OCI-LY3 (cell line): ENCODE measurements around the gene KCTD13.

Experiments
- H2AFZ ChIP-seq: fragments of 200-600, 300-600 bp; shearing (Covaris generic); 2 replicates; pipeline ENCODE4 v1.6.0; 2014; ENCODE audit warnings: antibody characterized with exemption, low read depth, low read length
- H3K27ac ChIP-seq: fragments of 200-600, 300-600 bp; sonication (generic); 2 replicates; pipeline ENCODE4 v1.5.1; 2014; ENCODE audit warnings: mild to moderate bottlenecking, low read length, moderate library complexity, mixed read lengths
- H3K27me3 ChIP-seq: fragments of 200-600, 300-600 bp; sonication (generic); 2 replicates; pipeline ENCODE4 v1.6.1; 2014; ENCODE audit warnings: low read depth, low read length, mixed read lengths
- H3K36me3 ChIP-seq: fragments of 200-600, 300-600 bp; sonication (generic); replicated peaks from 2 replicates; pipeline ENCODE3; 2014; ENCODE audit warnings: low read depth, low read length, mixed read lengths
- H3K4me1 ChIP-seq: fragments of 300-600, 200-600 bp; sonication (generic); 2 replicates; pipeline ENCODE4 v1.6.1; 2014; ENCODE audit warnings: low read length, mixed read lengths
- H3K4me2 ChIP-seq: fragments of 200-600, 300-600 bp; sonication (generic); 2 replicates; pipeline ENCODE4 v1.6.1; 2014; ENCODE audit warnings: low read length, mixed read lengths
- H3K4me3 ChIP-seq: fragments of 300-600, 200-600 bp; sonication (generic); 2 replicates; pipeline ENCODE4 v1.5.1; 2014; ENCODE audit warnings: antibody characterized with exemption, mild to moderate bottlenecking, low read length, moderate library complexity
- H3K79me2 ChIP-seq: fragments of 300-600, 200-600 bp; shearing (Covaris generic); 2 replicates; pipeline ENCODE4 v1.6.1; 2014; ENCODE audit warnings: mild to moderate bottlenecking, low read length, mixed read lengths
- H3K9ac ChIP-seq: fragments of 300-600, 200-600 bp; shearing (Covaris generic); 2 replicates; pipeline ENCODE4 v1.6.0; 2014; ENCODE audit warnings: mild to moderate bottlenecking, low read length, moderate library complexity
- H3K9me3 ChIP-seq: fragments of 200-600, 300-600 bp; shearing (Covaris generic); 2 replicates; pipeline ENCODE4 v1.6.1; 2014; ENCODE audit warnings: low read length, mixed read lengths; ENCODE audit not compliant: insufficient read depth
- H4K20me1 ChIP-seq: fragments of 200-600, 300-600 bp; sonication (generic); 2 replicates; pipeline ENCODE4 v1.6.1; 2016; ENCODE audit warnings: low read length, mixed read lengths; ENCODE audit not compliant: insufficient read depth
- EZH2phosphoT487 ChIP-seq: fragments of 200-600 bp; shearing (Covaris generic); IDR thresholded peaks from 2 replicates; pipeline ENCODE4 v1.6.1; 2018; ENCODE audit warnings: antibody characterized with exemption, mixed run types, low read depth
- TF ChIP-seq, protein P1 (sequence below): fragments of 200-600, 300-600 bp; sonication (generic); IDR thresholded peaks from 2 replicates; pipeline ENCODE4 v1.5.1; 2014; ENCODE audit warnings: antibody characterized with exemption, low read length, low read depth

KCTD13 gene

DNA sequence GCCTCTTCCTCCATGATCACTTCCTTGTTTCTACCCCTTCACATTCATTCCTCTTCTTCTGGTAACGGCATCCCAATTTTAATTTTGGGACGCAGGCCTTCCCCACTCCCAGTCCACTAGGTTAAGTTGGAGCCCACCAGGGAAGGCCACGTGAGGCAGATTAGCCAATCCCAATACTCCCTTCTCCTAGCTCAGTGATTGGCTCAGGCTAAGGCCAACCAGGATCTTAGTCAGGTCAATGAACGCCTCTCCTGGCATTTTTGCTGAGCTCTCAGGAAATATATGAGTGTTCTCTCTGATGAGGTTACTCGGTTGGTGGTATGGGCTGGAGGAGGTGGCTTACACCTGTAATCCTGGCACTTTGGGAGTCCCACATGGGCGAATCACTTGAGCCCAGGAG, 42.0 kb downstream of the KCTD13 start:
- H3K9me3 ChIP-seq: no peaks in the 10 kb centered on the region
- H3K79me2 ChIP-seq: no peaks in the 10 kb centered on the region
- H3K4me2 ChIP-seq: no peak overlapping the region
- no peak overlapping the region for H2AFZ ChIP-seq
- H4K20me1 ChIP-seq: no peaks in the 10 kb centered on the region
- TF ChIP-seq, protein P1, sequence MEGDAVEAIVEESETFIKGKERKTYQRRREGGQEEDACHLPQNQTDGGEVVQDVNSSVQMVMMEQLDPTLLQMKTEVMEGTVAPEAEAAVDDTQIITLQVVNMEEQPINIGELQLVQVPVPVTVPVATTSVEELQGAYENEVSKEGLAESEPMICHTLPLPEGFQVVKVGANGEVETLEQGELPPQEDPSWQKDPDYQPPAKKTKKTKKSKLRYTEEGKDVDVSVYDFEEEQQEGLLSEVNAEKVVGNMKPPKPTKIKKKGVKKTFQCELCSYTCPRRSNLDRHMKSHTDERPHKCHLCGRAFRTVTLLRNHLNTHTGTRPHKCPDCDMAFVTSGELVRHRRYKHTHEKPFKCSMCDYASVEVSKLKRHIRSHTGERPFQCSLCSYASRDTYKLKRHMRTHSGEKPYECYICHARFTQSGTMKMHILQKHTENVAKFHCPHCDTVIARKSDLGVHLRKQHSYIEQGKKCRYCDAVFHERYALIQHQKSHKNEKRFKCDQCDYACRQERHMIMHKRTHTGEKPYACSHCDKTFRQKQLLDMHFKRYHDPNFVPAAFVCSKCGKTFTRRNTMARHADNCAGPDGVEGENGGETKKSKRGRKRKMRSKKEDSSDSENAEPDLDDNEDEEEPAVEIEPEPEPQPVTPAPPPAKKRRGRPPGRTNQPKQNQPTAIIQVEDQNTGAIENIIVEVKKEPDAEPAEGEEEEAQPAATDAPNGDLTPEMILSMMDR: no peak
- no peak for TF ChIP-seq EZH2phosphoT487
- no peaks in the 10 kb centered on the region for H3K4me1 ChIP-seq
- H3K36me3 ChIP-seq: no peaks in the 10 kb centered on the region
- no peaks in the 10 kb centered on the region for H3K27me3 ChIP-seq
- H3K27ac ChIP-seq: no peak overlapping the region
- no peak overlapping the region for H3K4me3 ChIP-seq
- H3K9ac ChIP-seq: no peak overlapping the region

DNA sequence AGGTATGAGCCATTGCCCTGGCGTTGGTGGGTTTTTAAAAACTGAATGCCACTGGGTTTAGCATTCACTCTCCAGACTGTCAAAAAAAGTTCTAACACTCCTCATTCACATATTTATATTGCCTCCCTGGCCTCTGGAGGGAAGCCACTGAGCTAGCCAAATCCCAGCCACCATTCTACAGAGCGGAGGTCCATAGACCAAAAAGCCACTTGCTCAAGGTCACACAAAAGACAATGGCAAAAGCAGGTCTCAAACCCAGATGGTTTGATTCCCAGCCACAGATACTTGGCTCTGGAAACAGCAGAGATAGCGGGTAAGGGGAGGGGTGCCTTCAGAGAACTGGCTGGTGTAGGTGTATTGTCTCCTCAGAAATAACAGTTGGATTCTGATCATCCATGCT, 45.0 kb downstream of the KCTD13 start:
- TF ChIP-seq, protein P1: no peak
- no peak for TF ChIP-seq EZH2phosphoT487
- Histone ChIP-seq H3K4me1 (no peaks in the 10 kb centered on the region), H3K9ac (no peak overlapping the region), H3K79me2 (no peaks in the 10 kb centered on the region), H2AFZ (no peak overlapping the region), H3K36me3 (no peaks in the 10 kb centered on the region), H4K20me1 (no peaks in the 10 kb centered on the region), H3K4me3 (no peak overlapping the region), H3K27me3 (no peaks in the 10 kb centered on the region), H3K9me3 (no peaks in the 10 kb centered on the region), H3K27ac (no peak overlapping the region), H3K4me2 (no peak overlapping the region)

DNA sequence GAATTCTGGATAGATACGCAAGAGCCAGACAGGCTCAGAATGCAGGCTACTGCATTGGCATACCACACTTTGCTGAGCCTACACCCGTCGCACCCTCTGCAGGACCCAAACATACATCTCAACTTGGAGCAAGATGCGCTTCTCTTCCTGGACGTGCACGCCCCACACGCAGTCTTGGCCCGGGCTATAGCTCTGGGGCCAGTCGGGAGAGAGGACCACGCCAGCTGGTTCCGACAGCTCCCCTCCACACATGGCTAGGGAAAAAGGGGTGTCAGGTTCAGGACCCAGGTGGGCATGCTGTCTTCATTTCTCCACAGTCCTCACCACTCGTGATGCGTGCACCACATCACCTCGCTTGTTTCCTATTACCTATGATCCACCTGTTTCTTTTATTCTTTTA, 47.9 kb downstream of the KCTD13 start:
- no peaks in the 10 kb centered on the region for H3K9me3 ChIP-seq
- no peak for TF ChIP-seq EZH2phosphoT487
- TF ChIP-seq, protein P1: no peak
- no peak overlapping the region for H3K9ac ChIP-seq

DNA sequence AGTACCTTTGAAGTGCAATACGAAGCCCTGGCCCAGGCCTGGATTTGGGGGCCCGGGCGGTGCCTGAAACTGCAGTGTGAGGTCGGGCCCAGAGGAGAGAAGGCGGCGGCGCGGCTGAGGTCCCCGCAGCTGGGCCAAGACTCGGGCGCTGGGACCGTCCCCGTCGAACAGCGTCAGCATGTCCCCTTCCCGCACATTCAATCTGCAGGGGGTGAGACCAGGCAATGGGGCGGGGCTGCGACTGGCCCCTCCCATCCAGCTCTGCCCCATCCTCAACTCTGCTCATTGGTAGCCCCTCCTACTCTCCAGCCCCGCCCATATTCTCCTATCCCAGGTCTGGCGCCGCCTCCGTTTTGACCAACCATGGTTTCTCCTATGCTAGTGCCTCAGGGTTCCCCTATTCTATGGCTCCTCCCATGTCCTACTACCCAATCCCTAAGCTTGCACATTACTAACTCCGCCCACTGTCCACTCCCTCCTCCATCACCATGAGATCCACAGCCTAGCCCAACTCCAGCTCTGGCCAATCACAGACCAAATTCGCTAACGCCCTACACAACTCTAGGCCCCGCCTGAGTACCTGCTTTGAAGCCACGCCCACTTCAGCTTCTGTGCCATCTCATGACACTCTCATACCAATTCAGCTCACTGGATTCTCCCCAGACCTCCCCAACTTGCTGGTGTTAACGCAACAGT, 48.6 kb downstream of the KCTD13 start:
- Histone ChIP-seq H2AFZ (no peak overlapping the region), H3K4me1 (peaks cover 4% of the 10 kb centered on the region), H4K20me1 (no peaks in the 10 kb centered on the region), H3K36me3 (no peaks in the 10 kb centered on the region), H3K27ac (no peak overlapping the region), H3K79me2 (no peaks in the 10 kb centered on the region), H3K4me3 (no peak overlapping the region), H3K9me3 (no peaks in the 10 kb centered on the region), H3K4me2 (no peak overlapping the region), H3K9ac (no peak overlapping the region), H3K27me3 (no peaks in the 10 kb centered on the region)
- TF ChIP-seq, protein P1: no peak
- TF ChIP-seq EZH2phosphoT487: no peak

More for the DNA sequence above, 47.9 kb downstream of the KCTD13 start:
- no peak overlapping the region for H3K27ac ChIP-seq
- H3K36me3 ChIP-seq: no peaks in the 10 kb centered on the region
- no peak overlapping the region for H2AFZ ChIP-seq
- no peaks in the 10 kb centered on the region for H3K79me2 ChIP-seq
- H3K4me2 ChIP-seq: no peak overlapping the region
- H4K20me1 ChIP-seq: no peaks in the 10 kb centered on the region
- peaks cover 4% of the 10 kb centered on the region for H3K4me1 ChIP-seq
- H3K27me3 ChIP-seq: no peaks in the 10 kb centered on the region
- H3K4me3 ChIP-seq: no peak overlapping the region
